Dendritic cell treated with granulocyte-macrophage colony-stimulating factor and Interleukin-4, amounts not matched to agents 40 ng/mL and 50 ng/mL, for 4 days (primary cell): ENCODE data around the gene SP140.
A peak's percentile ranks its signal among the peaks of the same experiment; 100 is the strongest.
"Not testable (repeated sequence)": the region's sequence is repeated elsewhere in the genome, so short reads cannot be mapped to it uniquely, and the experiment has no call there.

Source experiments
- H3K27ac Mint-ChIP-seq: one replicate; pipeline ENCODE4 v1.8.0; 2022; ENCODE audit warnings: mild to moderate bottlenecking, mixed read lengths
- H3K27me3 Mint-ChIP-seq: one replicate; pipeline ENCODE4 v1.8.0; 2022; ENCODE audit warnings: mild to moderate bottlenecking, mixed read lengths
- H3K36me3 Mint-ChIP-seq: one replicate; pipeline ENCODE4 v1.8.0; 2022; ENCODE audit warnings: low read depth, mixed read lengths
- H3K4me1 Mint-ChIP-seq: one replicate; pipeline ENCODE4 v1.8.0; 2022; ENCODE audit warnings: low read depth, mixed read lengths
- H3K4me3 Mint-ChIP-seq: one replicate; pipeline ENCODE4 v1.8.0; 2022; ENCODE audit warnings: mild to moderate bottlenecking, moderate library complexity, mixed read lengths
- H3K9me3 Mint-ChIP-seq: one replicate; pipeline ENCODE4 v1.8.0; 2022; ENCODE audit warnings: mixed read lengths
- intact Hi-C: fragments of 100-400 bp; cut with micrococcal nuclease; formaldehyde crosslinking; loops from one replicate; pipeline ENCODE4 v1.15.0; 2022

SP140 gene

GRCh38 chr2:230329946-230330605 lies 104.5 kb downstream of the SP140 start:
- Mint-ChIP-seq H3K9me3 (no peaks in the 10 kb centered on the region), H3K36me3 (peaks cover 54% of the 10 kb centered on the region), H3K27ac (peak overlapping the region; percentile 84), H3K4me1 (peaks cover 60% of the 10 kb centered on the region), H3K4me3 (peak overlapping the region; percentile 45), H3K27me3 (no peaks in the 10 kb centered on the region)
- intact Hi-C loops = loop anchor here (5.0 to 10.0 kb wide), 2 partner anchors 87 to 405 kb away; partner anchors contain the start of genes FBXO36, SP100 and TRIP12

DNA sequence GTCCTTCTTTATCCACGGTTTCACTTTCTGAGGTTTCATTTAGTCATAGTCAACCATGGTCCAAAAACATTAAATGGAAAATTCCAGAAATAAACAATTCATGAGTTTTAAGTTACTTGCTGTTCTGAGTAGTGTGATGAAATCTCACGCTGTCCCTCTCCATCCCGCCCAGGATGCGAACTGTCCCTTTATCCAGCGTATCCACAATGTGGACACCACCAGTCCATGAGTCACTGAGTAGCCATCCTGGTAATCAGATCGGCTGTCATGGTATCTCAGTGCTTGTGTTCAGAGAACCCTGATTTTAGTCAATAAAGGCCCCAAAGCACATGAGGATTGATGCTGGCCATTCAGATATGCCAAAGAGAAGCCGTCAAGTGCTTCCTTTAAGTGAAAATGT lies 105.2 kb downstream of the SP140 start:
- peak overlapping the region; percentile 84 for H3K27ac Mint-ChIP-seq
- intact Hi-C loops = no loop called here
- no peaks in the 10 kb centered on the region for H3K27me3 Mint-ChIP-seq
- H3K4me3 Mint-ChIP-seq = no peak overlapping the region
- peaks cover 61% of the 10 kb centered on the region for H3K36me3 Mint-ChIP-seq
- peaks cover 60% of the 10 kb centered on the region for H3K4me1 Mint-ChIP-seq
- H3K9me3 Mint-ChIP-seq = no peaks in the 10 kb centered on the region

DNA sequence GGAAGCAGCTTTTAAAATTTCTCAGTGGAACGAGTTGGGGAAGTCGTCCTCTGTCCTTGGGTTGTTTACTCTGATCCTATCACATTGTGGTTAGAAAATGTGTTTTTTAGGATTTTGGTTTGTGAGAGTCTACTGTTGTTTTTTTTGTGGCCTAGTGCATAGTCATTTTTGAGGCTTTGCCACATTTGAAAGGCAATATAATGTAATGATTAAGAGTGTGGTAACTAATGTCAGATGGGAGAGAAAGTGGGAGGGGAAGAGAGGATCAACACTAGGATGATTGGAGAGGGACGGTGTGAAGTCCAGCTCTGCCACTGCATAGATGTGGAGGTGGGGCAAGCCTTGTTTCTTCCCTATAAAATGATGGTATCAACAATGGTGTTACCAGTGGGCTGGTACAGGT lies 109.9 kb downstream of the SP140 start:
- no peaks in the 10 kb centered on the region for H3K9me3 Mint-ChIP-seq
- intact Hi-C loops = no loop called here
- H3K4me1 Mint-ChIP-seq = peaks cover 31% of the 10 kb centered on the region
- no peaks in the 10 kb centered on the region for H3K27me3 Mint-ChIP-seq
- no peak overlapping the region for H3K4me3 Mint-ChIP-seq
- peaks cover 47% of the 10 kb centered on the region for H3K36me3 Mint-ChIP-seq
- H3K27ac Mint-ChIP-seq = peak overlapping the region; percentile 61

DNA sequence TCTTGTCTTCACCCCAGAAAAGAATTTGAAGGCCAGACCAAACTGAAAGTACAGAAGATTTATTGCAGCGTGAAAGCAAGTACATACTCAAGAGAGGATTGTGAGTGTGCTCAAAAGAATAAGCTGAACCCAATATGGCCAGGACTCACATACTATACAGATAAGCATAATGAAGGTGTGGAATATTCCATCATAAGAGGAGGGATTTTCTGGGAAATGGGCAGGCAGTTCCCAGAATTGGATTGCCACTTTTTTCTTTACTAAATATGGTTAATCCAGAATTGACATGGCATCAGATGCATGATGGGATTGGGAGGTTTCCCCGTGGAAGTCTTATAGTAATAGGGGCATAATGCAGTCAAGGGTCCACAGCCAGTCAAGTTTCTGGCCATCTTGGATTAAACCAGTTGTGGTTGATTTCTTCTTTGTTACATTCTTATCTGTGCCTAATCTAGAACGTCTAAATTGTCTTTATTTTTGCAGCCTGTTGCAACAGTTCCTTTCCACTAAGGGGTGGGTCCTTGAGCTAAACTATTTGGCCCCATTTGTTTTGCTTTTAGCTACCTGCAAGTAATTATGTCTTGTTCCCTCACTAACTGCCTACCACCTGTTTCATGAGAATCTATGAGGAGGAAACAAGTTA lies 110.4 kb downstream of the SP140 start:
- intact Hi-C loops = no loop called here
- Mint-ChIP-seq H3K4me3 (no peak overlapping the region), H3K9me3 (no peaks in the 10 kb centered on the region), H3K27ac (peak overlapping the region; percentile 61), H3K4me1 (peaks cover 26% of the 10 kb centered on the region), H3K36me3 (peaks cover 47% of the 10 kb centered on the region), H3K27me3 (no peaks in the 10 kb centered on the region)

- intact Hi-C loops, H3K27me3 Mint-ChIP-seq, H3K4me3 Mint-ChIP-seq, H3K27ac Mint-ChIP-seq: not testable (repeated sequence)
- Mint-ChIP-seq H3K36me3 (peaks cover 52% of the 10 kb centered on the region), H3K4me1 (peaks cover 12% of the 10 kb centered on the region), H3K9me3 (peaks cover 27% of the 10 kb centered on the region)
Observed at GRCh38 chr2:230341936-230342528, 116.5 kb downstream of the SP140 start.

GRCh38 chr2:230343041-230343624 lies 117.6 kb downstream of the SP140 start:
- H3K4me3 Mint-ChIP-seq, H3K27me3 Mint-ChIP-seq, intact Hi-C loops, H3K27ac Mint-ChIP-seq: not testable (repeated sequence)
- peaks cover 27% of the 10 kb centered on the region for H3K9me3 Mint-ChIP-seq
- H3K36me3 Mint-ChIP-seq = peaks cover 54% of the 10 kb centered on the region
- H3K4me1 Mint-ChIP-seq = peaks cover 23% of the 10 kb centered on the region

- H3K4me3 Mint-ChIP-seq = no peak overlapping the region
- intact Hi-C loops = no loop called here
Observed at GRCh38 chr2:230343747-230344146, 118.2 kb downstream of the SP140 start.

GRCh38 chr2:230346465-230346864 lies 120.9 kb downstream of the SP140 start:
- Mint-ChIP-seq H3K4me3 (no peak overlapping the region), H3K9me3 (peaks cover 27% of the 10 kb centered on the region), H3K27me3 (no peaks in the 10 kb centered on the region), H3K36me3 (peaks cover 61% of the 10 kb centered on the region), H3K4me1 (peaks cover 27% of the 10 kb centered on the region), H3K27ac (no peak overlapping the region)
- intact Hi-C loops = no loop called here

More at GRCh38 chr2:230343747-230344146, 118.2 kb downstream of the SP140 start:
- H3K4me1 Mint-ChIP-seq = peaks cover 27% of the 10 kb centered on the region
- no peaks in the 10 kb centered on the region for H3K27me3 Mint-ChIP-seq
- H3K9me3 Mint-ChIP-seq = peaks cover 27% of the 10 kb centered on the region
- no peak overlapping the region for H3K27ac Mint-ChIP-seq
- peaks cover 54% of the 10 kb centered on the region for H3K36me3 Mint-ChIP-seq

- H3K27me3 Mint-ChIP-seq = no peaks in the 10 kb centered on the region
- H3K36me3 Mint-ChIP-seq = peaks cover 62% of the 10 kb centered on the region
- peaks cover 24% of the 10 kb centered on the region for H3K9me3 Mint-ChIP-seq
- intact Hi-C loops = no loop called here
- peaks cover 27% of the 10 kb centered on the region for H3K4me1 Mint-ChIP-seq
- no peak overlapping the region for H3K4me3 Mint-ChIP-seq
- peak overlapping the region; percentile 63 for H3K27ac Mint-ChIP-seq
Observed at GRCh38 chr2:230346921-230347533, 121.5 kb downstream of the SP140 start.

GRCh38 chr2:230347659-230348305 lies 122.2 kb downstream of the SP140 start:
- peaks cover 17% of the 10 kb centered on the region for H3K9me3 Mint-ChIP-seq
- intact Hi-C loops = no loop called here
- peak overlapping the region; percentile 63 for H3K27ac Mint-ChIP-seq
- peaks cover 27% of the 10 kb centered on the region for H3K4me1 Mint-ChIP-seq
- no peak overlapping the region for H3K4me3 Mint-ChIP-seq
- H3K36me3 Mint-ChIP-seq = peaks cover 54% of the 10 kb centered on the region
- H3K27me3 Mint-ChIP-seq = no peaks in the 10 kb centered on the region

DNA sequence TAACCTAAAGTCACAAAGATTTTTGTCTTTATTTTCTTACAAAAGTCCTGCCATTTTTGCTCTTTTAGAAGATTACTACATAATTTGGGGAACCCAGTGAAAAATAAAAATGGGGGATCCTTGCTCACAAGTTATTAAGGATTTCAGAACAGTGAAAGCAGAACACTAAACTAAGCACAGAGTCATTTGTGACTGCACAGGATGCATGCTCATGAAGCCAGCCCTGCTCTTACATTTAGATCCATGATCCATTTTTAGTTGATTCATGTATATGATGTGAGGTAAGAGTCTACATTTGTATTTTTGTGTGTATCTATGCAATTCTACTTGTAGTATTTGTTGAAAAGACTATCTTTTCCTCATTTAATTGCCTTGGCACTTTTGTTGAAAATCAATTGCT lies 123.3 kb downstream of the SP140 start:
- no peaks in the 10 kb centered on the region for H3K27me3 Mint-ChIP-seq
- H3K4me3 Mint-ChIP-seq = no peak overlapping the region
- peaks cover 27% of the 10 kb centered on the region for H3K4me1 Mint-ChIP-seq
- intact Hi-C loops = no loop called here
- H3K9me3 Mint-ChIP-seq = peaks cover 10% of the 10 kb centered on the region
- no peak overlapping the region for H3K27ac Mint-ChIP-seq
- H3K36me3 Mint-ChIP-seq = peaks cover 44% of the 10 kb centered on the region

DNA sequence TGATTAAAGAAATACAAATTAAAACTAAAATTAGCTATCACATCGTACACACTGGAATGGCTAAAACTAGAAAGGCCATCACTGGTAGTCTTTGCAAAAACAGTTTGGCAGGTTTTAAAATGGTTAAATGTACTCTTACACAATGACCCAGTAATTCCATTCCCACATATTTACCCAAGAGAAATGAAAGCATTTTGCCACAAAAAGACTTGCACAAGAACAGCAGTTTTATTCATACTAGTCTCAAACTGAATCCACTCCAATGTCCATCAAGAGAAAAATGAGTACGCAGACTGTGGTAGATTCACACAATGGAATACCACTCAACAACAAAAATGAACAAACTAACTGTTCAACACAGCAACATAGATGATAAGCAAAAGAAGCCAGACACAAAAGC lies 130.5 kb downstream of the SP140 start:
- H3K4me1 Mint-ChIP-seq = peaks cover 6% of the 10 kb centered on the region
- intact Hi-C loops = no loop called here
- no peaks in the 10 kb centered on the region for H3K9me3 Mint-ChIP-seq

DNA sequence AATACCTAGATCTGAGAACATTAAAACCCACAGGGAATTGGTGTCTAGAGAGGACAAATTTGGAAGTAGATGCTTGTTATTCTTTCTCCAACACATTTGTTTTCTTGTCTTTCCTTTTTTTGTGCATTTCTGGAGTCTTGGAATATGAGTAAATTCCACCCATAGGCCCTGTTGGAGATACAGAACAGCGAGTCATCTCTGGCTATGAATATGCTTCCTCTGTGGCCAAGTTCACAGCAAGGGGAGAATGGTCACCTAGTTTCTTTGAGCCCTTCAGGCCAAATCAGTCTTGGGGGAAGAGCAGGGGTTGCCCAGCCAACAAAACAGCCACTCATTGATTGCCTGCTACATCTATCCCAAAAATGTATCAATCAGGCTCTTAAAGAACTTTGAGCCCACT lies 132.8 kb downstream of the SP140 start:
- peaks cover 12% of the 10 kb centered on the region for H3K4me1 Mint-ChIP-seq
- H3K27me3 Mint-ChIP-seq = no peaks in the 10 kb centered on the region
- no peak overlapping the region for H3K4me3 Mint-ChIP-seq
- H3K9me3 Mint-ChIP-seq = no peaks in the 10 kb centered on the region
- H3K36me3 Mint-ChIP-seq = peaks cover 53% of the 10 kb centered on the region
- intact Hi-C loops = no loop called here
- no peak overlapping the region for H3K27ac Mint-ChIP-seq

More for the DNA sequence above, 130.5 kb downstream of the SP140 start:
- Mint-ChIP-seq H3K27ac (no peak overlapping the region), H3K27me3 (no peaks in the 10 kb centered on the region), H3K36me3 (peaks cover 38% of the 10 kb centered on the region), H3K4me3 (no peak overlapping the region)
